Kidney (tissue), 14 donors: ENCODE measurements around the gene SAMD4A. TPM values are rescaled to one million over a fixed set of nuclear protein-coding genes. Genes with fewer than 3 reads are reported as not detected.

ENCODE experiments used
- DNase-seq, 5 donors: peaks; one replicate each; pipeline ENCODE4 v3.0.0-alpha.2; 2013 to 2020
- FAIRE-seq: peaks from 2 replicates; lab custom pipeline; 2012; peaks lifted over from hg19 to GRCh38; lab: Jason Lieb, UNC
- H3K27ac ChIP-seq, 2 donors: one replicate each; pipeline ENCODE4 v1.7.0; 2013; ENCODE audit warnings: low read depth in 2 of 2, low read length in 2 of 2, inconsistent platforms in 1 of 2
- H3K27me3 ChIP-seq: one replicate; pipeline ENCODE4 v1.7.1; 2013; ENCODE audit warnings: low read length, inconsistent platforms; ENCODE audit not compliant: control insufficient read depth, insufficient read depth
- H3K36me3 ChIP-seq, 3 donors: one replicate each; pipeline versions ENCODE4 v1.7.0 to v1.7.1; 2013; ENCODE audit warnings: low read length in 3 of 3, control low read depth in 1 of 3, inconsistent platforms in 1 of 3; ENCODE audit not compliant: insufficient read depth in 3 of 3, control insufficient read depth in 2 of 3
- H3K4me1 ChIP-seq, 3 donors: one replicate each; pipeline versions ENCODE4 v1.7.0 to v1.7.1; 2013; ENCODE audit warnings: low read length in 3 of 3, inconsistent platforms in 1 of 3, low read depth in 1 of 3; ENCODE audit not compliant: control insufficient read depth in 2 of 3, insufficient read depth in 2 of 3
- H3K4me3 ChIP-seq, 3 donors: one replicate each; pipeline versions ENCODE4 v1.7.0 to v1.8.1; 2013; ENCODE audit warnings: low read length in 3 of 3, control low read depth in 1 of 3, inconsistent platforms in 1 of 3
- H3K9ac ChIP-seq, 3 donors: one replicate each; pipeline versions ENCODE4 v1.7.0 to v1.7.1; 2013; ENCODE audit warnings: low read length in 3 of 3, control low read depth in 1 of 3, inconsistent platforms in 1 of 3
- H3K9me3 ChIP-seq, 3 donors: one replicate each; pipeline versions ENCODE4 v1.7.0 to v1.7.1; 2013; ENCODE audit warnings: low read length in 3 of 3, control low read depth in 1 of 3, inconsistent platforms in 1 of 3; ENCODE audit not compliant: control insufficient read depth in 2 of 3, insufficient read depth in 1 of 3
- CTCF ChIP-seq: IDR thresholded peaks from 3 replicates; pipeline ENCODE4 v1.5.1; 2012; ENCODE audit warnings: mild to moderate bottlenecking, moderate library complexity, borderline replicate concordance; ENCODE audit not compliant: insufficient read depth; ENCODE audit errors: extremely low read depth
- intact Hi-C: fragments of 100-400 bp; cut with DNase I; formaldehyde crosslinking; loops from one replicate; pipeline ENCODE4 v1.11.1; 2022
- polyA plus RNA-seq: library from polyadenylated mRNA; stranded (reverse); fragments of 350-450 nt; fragmentation: Illumina TruSeq; extraction: RNeasy Lipid Tissue Mini Kit (QIAGEN cat#74804); gene quantifications from one replicate; pipeline ENCODE4 v1.2.3, GENCODE V29; 2014; ENCODE audit warnings: low read depth, low replicate concordance; ENCODE audit not compliant: insufficient read depth
- total RNA-seq: library from RNA; stranded (reverse); fragmentation: NEBNext Ultra II Directional; extraction: Animal tissue kit (Norgen Biotek cat#: 25700); gene quantifications from one replicate; pipeline ENCODE4 v1.2.1, GENCODE V29; 2021
- donor health status: control.
- donor health status: control.
- donor health status: control.
- donor health status: control.
- donor health status: control.
- donor health status: DM: yes; HTN: yes; CAD: no.
- donor health status: Normal renal cell carcinoma (clear cell type).

Gene SAMD4A
- total and polyA plus RNA-seq, 2 donors from 2014 or later = 7.4 to 46.5 TPM

- H3K9ac ChIP-seq = peak overlapping the region in 1 of 3 donors; percentile 68
- no peak for FAIRE-seq
- no peak for TF ChIP-seq CTCF
- intact Hi-C loops = no loop called here
- H3K4me1 ChIP-seq = peaks cover 0 to 18% (median 15%) of the 10 kb centered on the region in 3 donors
- no peak for DNase-seq
- no peak overlapping the region for H3K4me3 ChIP-seq
- no peaks in the 10 kb centered on the region for H3K27me3 ChIP-seq
- H3K9me3 ChIP-seq = no peaks in the 10 kb centered on the region
- peak overlapping the region; percentile 77 to 81 for H3K27ac ChIP-seq
- peaks cover 0 to 3% (median 0%) of the 10 kb centered on the region in 3 donors for H3K36me3 ChIP-seq
Measured at GRCh38 chr14:54772451-54772881, 205.5 kb downstream of the SAMD4A start.

- TF ChIP-seq CTCF = peak; percentile 69
- H3K4me3 ChIP-seq = no peak overlapping the region
Measured at GRCh38 chr14:54773171-54774006, 206.5 kb downstream of the SAMD4A start.

GRCh38 chr14:54774824-54775223, 207.9 kb downstream of the SAMD4A start:
- Histone ChIP-seq H3K4me3 (no peak overlapping the region), H3K36me3 (no peaks in the 10 kb centered on the region), H3K9me3 (no peaks in the 10 kb centered on the region), H3K9ac (no peak overlapping the region), H3K4me1 (peaks cover 0 to 18% (median 15%) of the 10 kb centered on the region in 3 donors), H3K27me3 (no peaks in the 10 kb centered on the region), H3K27ac (no peak overlapping the region)
- intact Hi-C loops = no loop called here
- no peak for DNase-seq
- no peak for TF ChIP-seq CTCF
- FAIRE-seq = no peak

More at GRCh38 chr14:54773171-54774006, 206.5 kb downstream of the SAMD4A start:
- DNase-seq (peak; percentile 88 to 98 (median 96)), FAIRE-seq (peak; percentile 88)
- H3K27me3 ChIP-seq = no peaks in the 10 kb centered on the region
- peak overlapping the region in 2 of 3 donors; percentile 38 to 68 for H3K9ac ChIP-seq
- peaks cover 0 to 18% (median 15%) of the 10 kb centered on the region in 3 donors for H3K4me1 ChIP-seq
- peaks cover 0 to 3% (median 0%) of the 10 kb centered on the region in 3 donors for H3K36me3 ChIP-seq
- intact Hi-C loops = no loop called here
- peak overlapping the region; percentile 77 to 81 for H3K27ac ChIP-seq
- no peaks in the 10 kb centered on the region for H3K9me3 ChIP-seq
